Osteocyte (in vitro differentiated cells): ENCODE measurements around the gene MRPL28. TPM values are rescaled to one million over a fixed set of nuclear protein-coding genes. Genes with fewer than 3 reads are reported as not detected.

Experiments used
- DNase-seq: peaks from one replicate; pipeline ENCODE4 v3.0.0; 2021; ENCODE audit warnings: mixed read lengths; ENCODE audit not compliant: unreplicated experiment; ENCODE audit errors: extremely low spot score
- H3K27ac Mint-ChIP-seq: one replicate; pipeline ENCODE4 v1.8.0; 2021; ENCODE audit warnings: mild to moderate bottlenecking, mixed read lengths; ENCODE audit not compliant: unreplicated experiment
- H3K27me3 Mint-ChIP-seq: one replicate; pipeline ENCODE4 v1.8.0; 2021; ENCODE audit warnings: mixed read lengths; ENCODE audit not compliant: unreplicated experiment
- H3K36me3 Mint-ChIP-seq: one replicate; pipeline ENCODE4 v1.8.0; 2021; ENCODE audit warnings: mixed read lengths; ENCODE audit not compliant: unreplicated experiment
- H3K4me1 Mint-ChIP-seq: one replicate; pipeline ENCODE4 v1.8.0; 2021; ENCODE audit warnings: mixed read lengths; ENCODE audit not compliant: unreplicated experiment
- H3K4me3 Mint-ChIP-seq: one replicate; pipeline ENCODE4 v1.8.0; 2021; ENCODE audit warnings: mild to moderate bottlenecking, moderate library complexity, mixed read lengths; ENCODE audit not compliant: unreplicated experiment
- H3K9me3 Mint-ChIP-seq: one replicate; pipeline ENCODE4 v1.8.0; 2021; ENCODE audit warnings: mixed read lengths; ENCODE audit not compliant: unreplicated experiment
- CTCF ChIP-seq: fragments of 200-600 bp; sonication (generic); IDR thresholded peaks from 2 replicates; pipeline ENCODE4 v1.5.0; 2021; ENCODE audit warnings: antibody characterized with exemption, mild to moderate bottlenecking, moderate library complexity
- total RNA-seq: library from RNA; stranded (reverse); gene quantifications from 2 replicates; pipeline ENCODE4 v1.2.1, GENCODE V29; 2021

MRPL28 gene
- total RNA-seq, 1 donor from 2014 or later, result 71.7 TPM

- Mint-ChIP-seq H3K27ac (no peak overlapping the region), H3K4me3 (no peak overlapping the region), H3K9me3 (no peaks in the 10 kb centered on the region), H3K4me1 (peaks cover 1% of the 10 kb centered on the region), H3K36me3 (peaks cover 5% of the 10 kb centered on the region), H3K27me3 (no peaks in the 10 kb centered on the region)
- TF ChIP-seq CTCF, result no peak
- no peak for DNase-seq
Measured at GRCh38 chr16:317583-317982, 52.8 kb downstream of the MRPL28 start.

Other genes starting within 250 kb of the MRPL28 start
- 45.1 and 45.3 TPM in 2 replicates for gene NPRL3, start 231.9 kb downstream of the MRPL28 start, total RNA-seq
- gene HBZ, start 217.9 kb downstream of the MRPL28 start, total RNA-seq, result not detected in 2 replicates
- gene HBM, start 204.6 kb downstream of the MRPL28 start, total RNA-seq, result not detected in 2 replicates
- not detected in 2 replicates for gene HBA2, start 197.7 kb downstream of the MRPL28 start, total RNA-seq
- gene HBA1, start 193.9 kb downstream of the MRPL28 start, total RNA-seq, result not detected in 2 replicates
- gene HBQ1, start 190.1 kb downstream of the MRPL28 start, total RNA-seq, result not detected in 2 replicates
- 103 and 104 TPM in 2 replicates for gene LUC7L, start 141.1 kb downstream of the MRPL28 start, total RNA-seq
- 171 and 185 TPM in 2 replicates for gene FAM234A, start 135.7 kb downstream of the MRPL28 start, total RNA-seq
- gene RGS11, start 94.6 kb downstream of the MRPL28 start, total RNA-seq, result 6.2 and 9.5 TPM in 2 replicates
- 0.54 TPM in 1 of 2 replicates, not detected in the other for gene ARHGDIG, start 89.9 kb downstream of the MRPL28 start, total RNA-seq
- gene PDIA2, start 87.4 kb downstream of the MRPL28 start, total RNA-seq, result not detected in 2 replicates
- gene AXIN1, start 17.8 kb downstream of the MRPL28 start, total RNA-seq, result 31.5 and 33.0 TPM in 2 replicates
- gene PGAP6, start 11.4 kb upstream of the MRPL28 start, total RNA-seq, result 59.3 and 61.6 TPM in 2 replicates
- 148 and 157 TPM in 2 replicates for gene NME4, start 26.7 kb upstream of the MRPL28 start, total RNA-seq
- gene DECR2, start 31.3 kb upstream of the MRPL28 start, total RNA-seq, result 23.4 and 23.9 TPM in 2 replicates
- gene RAB11FIP3, start 55.1 kb upstream of the MRPL28 start, total RNA-seq, result 60.2 and 65.2 TPM in 2 replicates
- 38.3 and 39.9 TPM in 2 replicates for gene CAPN15, start 157.2 kb upstream of the MRPL28 start, total RNA-seq
- not detected in 2 replicates for gene PRR35, start 189.9 kb upstream of the MRPL28 start, total RNA-seq
- gene NHLRC4, start 196.5 kb upstream of the MRPL28 start, total RNA-seq, result 0.57 and 1.7 TPM in 2 replicates
- gene PIGQ, start 199.4 kb upstream of the MRPL28 start, total RNA-seq, result 62.0 and 63.6 TPM in 2 replicates
- 17.1 and 20.0 TPM in 2 replicates for gene RAB40C, start 219.5 kb upstream of the MRPL28 start, total RNA-seq